B cell (primary cell): ENCODE data around the gene SLCO3A1.

Experiments used
- EZH2 ChIP-seq: IDR thresholded peaks from 2 replicates; pipeline ENCODE4 v1.6.1; 2012; ENCODE audit warnings: borderline replicate concordance, low read depth, mild to moderate bottlenecking, moderate library complexity, low read length; ENCODE audit not compliant: insufficient read depth, poor library complexity, severe bottlenecking
- TF ChIP-seq, protein P1 (sequence below): fragments of 200-600 bp; IDR thresholded peaks from one replicate; pipeline ENCODE4 v1.8.0; 2022; ENCODE audit warnings: antibody characterized with exemption, mild to moderate bottlenecking

DNA sequence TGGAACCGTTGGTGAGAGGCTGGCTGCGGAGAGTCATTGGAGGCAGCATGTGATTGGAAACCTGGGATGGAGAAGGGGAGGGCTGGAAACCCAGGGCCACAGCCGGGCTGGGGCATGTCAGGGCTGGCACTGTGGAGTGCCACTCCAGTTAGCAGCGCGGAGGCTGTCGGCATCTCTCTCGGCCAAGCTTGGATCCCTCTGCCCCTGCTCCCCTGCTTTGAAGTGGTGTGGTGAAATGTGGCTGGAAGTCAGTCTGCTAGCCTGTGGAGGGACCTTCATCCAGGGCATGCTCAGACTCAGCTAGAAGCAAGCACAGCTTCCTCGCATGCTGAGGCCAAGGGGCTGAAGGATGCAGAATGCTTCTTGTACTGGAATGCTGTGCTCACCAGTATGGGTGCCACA is 13.5 kb downstream of the SLCO3A1 start:
- TF ChIP-seq EZH2: no peak
- TF ChIP-seq, protein P1, sequence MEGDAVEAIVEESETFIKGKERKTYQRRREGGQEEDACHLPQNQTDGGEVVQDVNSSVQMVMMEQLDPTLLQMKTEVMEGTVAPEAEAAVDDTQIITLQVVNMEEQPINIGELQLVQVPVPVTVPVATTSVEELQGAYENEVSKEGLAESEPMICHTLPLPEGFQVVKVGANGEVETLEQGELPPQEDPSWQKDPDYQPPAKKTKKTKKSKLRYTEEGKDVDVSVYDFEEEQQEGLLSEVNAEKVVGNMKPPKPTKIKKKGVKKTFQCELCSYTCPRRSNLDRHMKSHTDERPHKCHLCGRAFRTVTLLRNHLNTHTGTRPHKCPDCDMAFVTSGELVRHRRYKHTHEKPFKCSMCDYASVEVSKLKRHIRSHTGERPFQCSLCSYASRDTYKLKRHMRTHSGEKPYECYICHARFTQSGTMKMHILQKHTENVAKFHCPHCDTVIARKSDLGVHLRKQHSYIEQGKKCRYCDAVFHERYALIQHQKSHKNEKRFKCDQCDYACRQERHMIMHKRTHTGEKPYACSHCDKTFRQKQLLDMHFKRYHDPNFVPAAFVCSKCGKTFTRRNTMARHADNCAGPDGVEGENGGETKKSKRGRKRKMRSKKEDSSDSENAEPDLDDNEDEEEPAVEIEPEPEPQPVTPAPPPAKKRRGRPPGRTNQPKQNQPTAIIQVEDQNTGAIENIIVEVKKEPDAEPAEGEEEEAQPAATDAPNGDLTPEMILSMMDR: no peak
